Measurements from ENCODE around the gene ME1.

DNA sequence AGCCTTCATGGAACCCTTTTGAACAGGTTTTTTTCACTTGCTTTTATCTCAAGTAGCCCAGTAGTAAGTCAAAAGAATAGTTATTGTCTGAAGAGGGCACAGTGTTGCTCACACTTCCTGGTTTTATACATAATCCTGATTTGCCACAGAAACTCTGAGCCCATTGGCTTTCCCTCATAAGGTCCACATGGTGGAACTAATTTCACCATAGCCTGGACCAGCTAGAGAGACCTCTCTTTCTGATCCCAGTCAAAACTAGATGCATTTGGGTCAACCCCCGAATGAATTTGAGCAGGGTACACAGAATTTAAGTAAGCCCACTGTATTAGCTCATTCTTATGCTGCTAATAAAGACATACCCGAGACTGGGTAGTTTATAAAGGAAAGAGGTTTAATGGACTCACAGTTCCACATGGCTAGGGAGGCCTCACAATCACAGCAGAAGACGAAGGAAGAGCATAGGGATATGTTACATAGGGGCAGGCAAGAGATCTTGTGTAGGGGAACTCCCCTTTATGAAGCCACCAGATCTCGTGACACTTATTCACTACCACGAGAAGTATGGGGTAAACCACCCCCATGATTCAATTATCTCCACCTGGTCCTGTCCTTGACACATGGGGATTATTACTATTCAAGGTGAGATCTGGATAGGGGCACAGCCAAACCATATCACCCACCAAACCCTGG, 231.5 kb downstream of the ME1 start:
- TF ChIP-seq, protein P1, sequence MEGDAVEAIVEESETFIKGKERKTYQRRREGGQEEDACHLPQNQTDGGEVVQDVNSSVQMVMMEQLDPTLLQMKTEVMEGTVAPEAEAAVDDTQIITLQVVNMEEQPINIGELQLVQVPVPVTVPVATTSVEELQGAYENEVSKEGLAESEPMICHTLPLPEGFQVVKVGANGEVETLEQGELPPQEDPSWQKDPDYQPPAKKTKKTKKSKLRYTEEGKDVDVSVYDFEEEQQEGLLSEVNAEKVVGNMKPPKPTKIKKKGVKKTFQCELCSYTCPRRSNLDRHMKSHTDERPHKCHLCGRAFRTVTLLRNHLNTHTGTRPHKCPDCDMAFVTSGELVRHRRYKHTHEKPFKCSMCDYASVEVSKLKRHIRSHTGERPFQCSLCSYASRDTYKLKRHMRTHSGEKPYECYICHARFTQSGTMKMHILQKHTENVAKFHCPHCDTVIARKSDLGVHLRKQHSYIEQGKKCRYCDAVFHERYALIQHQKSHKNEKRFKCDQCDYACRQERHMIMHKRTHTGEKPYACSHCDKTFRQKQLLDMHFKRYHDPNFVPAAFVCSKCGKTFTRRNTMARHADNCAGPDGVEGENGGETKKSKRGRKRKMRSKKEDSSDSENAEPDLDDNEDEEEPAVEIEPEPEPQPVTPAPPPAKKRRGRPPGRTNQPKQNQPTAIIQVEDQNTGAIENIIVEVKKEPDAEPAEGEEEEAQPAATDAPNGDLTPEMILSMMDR (IDR thresholded peaks at IDR 0.05; ENCODE audit: low read depth, low read length, poor library complexity, severe bottlenecking): no peak
- TF ChIP-seq EZH2phosphoT487 (IDR thresholded peaks at IDR 0.05; ENCODE audit: borderline replicate concordance, low read length): no peak

All from DOHH2 (cell line).